Fibroblast of villous mesenchyme (primary cell): ENCODE results near the gene CEP250. TPM values are rescaled to one million over a fixed set of nuclear protein-coding genes. Genes with fewer than 3 reads are reported as not detected.
"Not testable (repeated sequence)": the region's sequence is repeated elsewhere in the genome, so short reads cannot be mapped to it uniquely, and the experiment has no call there.

ENCODE experiments used
- DNase-seq: peaks from one replicate; pipeline ENCODE4 v3.0.0-alpha.2; 2010; ENCODE audit warnings: low read depth
- H3K4me3 ChIP-seq: 2 replicates; pipeline ENCODE4 v1.5.1; 2011; ENCODE audit warnings: low read depth, mild to moderate bottlenecking, low read length
- total RNA-seq: library from RNA; depleted of rRNA; stranded (reverse); fragments of >200 nt; gene quantifications from 2 replicates; pipeline ENCODE4 v1.2.3, GENCODE V29; 2012
- TF ChIP-seq, protein P1 (sequence below): IDR thresholded peaks from 2 replicates; pipeline ENCODE4 v1.5.1; 2012; ENCODE audit warnings: low read depth, mild to moderate bottlenecking, low read length; ENCODE audit not compliant: insufficient read depth

Gene CEP250
- total RNA-seq, 1 donor, result 22.0 TPM

DNA sequence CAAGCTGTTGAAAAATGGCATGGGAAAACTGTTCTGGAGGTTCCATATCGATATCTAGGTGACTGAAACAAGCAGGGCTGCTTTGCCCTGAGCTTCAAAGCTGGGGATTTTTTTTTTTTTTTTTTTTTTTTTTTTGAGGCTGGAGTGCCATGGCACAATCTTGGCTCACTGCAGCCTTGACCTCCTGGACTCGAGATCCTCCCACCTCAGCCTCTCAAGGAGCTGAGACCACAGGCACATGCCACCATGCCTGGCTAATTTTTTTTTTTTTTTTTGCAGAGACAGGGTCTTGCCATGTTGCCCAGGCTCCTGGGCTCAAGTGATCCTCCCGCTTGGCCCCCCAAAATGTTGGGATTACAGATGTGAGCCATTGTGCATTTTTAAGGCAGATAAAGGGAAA is 97.5 kb downstream of the CEP250 start:
- TF ChIP-seq, protein P1, sequence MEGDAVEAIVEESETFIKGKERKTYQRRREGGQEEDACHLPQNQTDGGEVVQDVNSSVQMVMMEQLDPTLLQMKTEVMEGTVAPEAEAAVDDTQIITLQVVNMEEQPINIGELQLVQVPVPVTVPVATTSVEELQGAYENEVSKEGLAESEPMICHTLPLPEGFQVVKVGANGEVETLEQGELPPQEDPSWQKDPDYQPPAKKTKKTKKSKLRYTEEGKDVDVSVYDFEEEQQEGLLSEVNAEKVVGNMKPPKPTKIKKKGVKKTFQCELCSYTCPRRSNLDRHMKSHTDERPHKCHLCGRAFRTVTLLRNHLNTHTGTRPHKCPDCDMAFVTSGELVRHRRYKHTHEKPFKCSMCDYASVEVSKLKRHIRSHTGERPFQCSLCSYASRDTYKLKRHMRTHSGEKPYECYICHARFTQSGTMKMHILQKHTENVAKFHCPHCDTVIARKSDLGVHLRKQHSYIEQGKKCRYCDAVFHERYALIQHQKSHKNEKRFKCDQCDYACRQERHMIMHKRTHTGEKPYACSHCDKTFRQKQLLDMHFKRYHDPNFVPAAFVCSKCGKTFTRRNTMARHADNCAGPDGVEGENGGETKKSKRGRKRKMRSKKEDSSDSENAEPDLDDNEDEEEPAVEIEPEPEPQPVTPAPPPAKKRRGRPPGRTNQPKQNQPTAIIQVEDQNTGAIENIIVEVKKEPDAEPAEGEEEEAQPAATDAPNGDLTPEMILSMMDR, result no peak
- no peak overlapping the region for H3K4me3 ChIP-seq
- DNase-seq, result no peak

DNA sequence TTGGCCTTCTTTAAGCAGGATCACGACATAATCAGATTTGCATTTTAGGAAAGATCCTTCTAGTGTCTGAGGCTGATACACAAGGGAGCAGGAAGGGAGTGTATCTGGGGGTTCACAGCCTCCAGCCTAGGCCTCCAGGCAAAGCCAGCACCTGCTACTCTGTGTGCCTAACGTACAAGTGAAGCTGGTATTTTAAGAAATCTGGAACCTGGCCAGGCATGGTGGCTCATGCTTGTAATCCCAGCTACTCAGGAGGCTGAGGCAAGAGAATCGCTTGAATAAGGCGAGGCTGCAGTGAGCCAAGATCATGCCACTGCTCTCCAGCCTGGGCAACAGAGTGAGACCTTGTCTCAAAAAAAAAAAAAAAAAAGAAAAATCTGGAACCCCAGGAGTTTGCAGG is 100.1 kb downstream of the CEP250 start:
- not testable (repeated sequence) for H3K4me3 ChIP-seq, DNase-seq

- DNase-seq, result no peak
- TF ChIP-seq, protein P1, result no peak
Observed at GRCh38 chr20:35555951-35556645, 100.7 kb downstream of the CEP250 start.

GRCh38 chr20:35556871-35557270 is 101.5 kb downstream of the CEP250 start:
- DNase-seq, result no peak
- TF ChIP-seq, protein P1, result no peak
- H3K4me3 ChIP-seq, result no peak overlapping the region

More at GRCh38 chr20:35555951-35556645, 100.7 kb downstream of the CEP250 start:
- H3K4me3 ChIP-seq, result no peak overlapping the region

DNA sequence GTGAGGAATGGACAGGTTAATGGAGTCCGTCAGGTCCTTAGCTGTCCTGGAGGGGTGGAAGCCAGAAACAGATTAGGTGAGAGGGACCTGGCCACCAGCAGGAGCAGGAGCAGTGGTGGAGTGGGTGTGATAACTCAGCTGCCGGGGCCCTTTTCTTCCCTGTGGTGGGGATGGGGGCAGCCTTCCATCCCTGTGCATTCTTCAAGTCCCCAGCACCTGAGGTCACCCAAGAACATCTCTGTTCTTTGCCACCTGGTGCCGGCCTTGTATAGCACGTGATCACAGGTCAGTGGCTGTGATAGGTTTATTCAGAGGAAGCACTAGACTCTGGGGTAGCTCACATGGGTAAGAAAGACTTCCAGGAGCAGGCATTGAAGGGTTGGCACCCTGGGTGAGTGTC is 103.1 kb downstream of the CEP250 start:
- TF ChIP-seq, protein P1, result no peak
- H3K4me3 ChIP-seq, result no peak overlapping the region

GRCh38 chr20:35559042-35559693 is 103.8 kb downstream of the CEP250 start:
- TF ChIP-seq, protein P1, result no peak
- no peak for DNase-seq
- H3K4me3 ChIP-seq, result no peak overlapping the region

More for the DNA sequence above, 103.1 kb downstream of the CEP250 start:
- no peak for DNase-seq

DNA sequence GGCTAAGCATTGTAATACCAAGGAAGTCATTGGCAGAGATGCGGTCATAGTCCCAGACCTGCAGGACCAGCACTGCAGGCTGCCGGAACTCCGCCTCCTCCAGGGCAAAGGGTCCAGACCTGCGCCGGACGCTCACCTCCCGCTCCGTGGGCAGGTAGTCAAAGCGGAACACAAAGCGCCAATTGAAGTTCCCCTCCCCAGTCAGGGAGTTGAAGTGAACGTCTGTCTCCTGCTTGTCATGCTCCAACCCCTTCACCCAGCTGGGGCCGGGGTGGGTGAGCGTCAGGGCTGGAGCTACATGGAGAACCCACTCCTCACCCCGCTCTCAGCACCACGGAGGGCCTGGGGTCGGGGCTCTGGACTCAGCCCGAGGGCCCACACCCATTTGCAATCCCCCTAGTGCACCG is 104.7 kb downstream of the CEP250 start:
- no peak overlapping the region for H3K4me3 ChIP-seq
- DNase-seq, result no peak
- TF ChIP-seq, protein P1, result no peak
